NCI-H2171 treated with DMSO at 0.1 percent for 48 hours (cell line): ENCODE data around the gene FTH1.

Source experiments
- DNase-seq: peaks from one replicate; lab custom pipeline; 2025; lab: John Stamatoyannopoulos, UW

Gene FTH1

DNA sequence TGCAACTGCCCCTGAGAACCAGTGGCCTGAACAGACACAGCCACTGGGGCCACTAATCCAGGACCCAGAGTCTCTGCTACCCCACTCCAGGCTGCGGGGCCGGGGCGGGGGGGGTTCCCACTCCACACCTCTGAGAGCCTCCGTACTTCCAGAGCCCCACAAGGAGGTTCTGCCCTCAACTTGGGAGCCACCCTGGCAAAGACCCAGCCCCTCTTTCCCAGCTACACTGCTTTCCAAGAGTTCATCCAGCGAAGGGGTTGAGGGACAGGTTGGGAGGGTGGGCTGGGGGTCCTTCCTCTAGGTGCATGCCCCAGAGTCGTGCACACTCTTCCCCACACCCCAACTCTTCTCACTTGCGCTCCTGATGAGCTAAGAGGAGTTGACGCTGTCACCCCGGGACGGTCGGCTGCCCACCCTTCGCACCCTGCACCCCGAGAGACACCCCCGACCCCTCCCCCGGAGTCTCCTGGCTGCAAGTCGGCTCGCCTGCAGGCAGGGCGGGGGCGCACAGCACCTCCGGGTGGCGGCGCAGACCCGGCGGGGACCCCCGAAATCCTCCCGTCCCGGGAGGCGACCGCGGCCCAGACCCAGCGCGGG, 50.6 kb downstream of the FTH1 start:
- no peak for DNase-seq

- no peak for DNase-seq
Measured at GRCh38 chr11:61914471-61915171, 52.8 kb downstream of the FTH1 start.
